Gastroesophageal sphincter (tissue), 3 donors: ENCODE results near the gene TCHHL1.

Experiments
- CTCF ChIP-seq, 4 experiments: fragments of 200-600 bp in 2 of 4; fragments of 450-650 bp in 2 of 4; sonication (generic) in 1 of 4; IDR thresholded peaks; one replicate each; pipeline ENCODE4 v1.5.1; 2017 to 2019; ENCODE audit warnings: antibody characterized with exemption in 4 of 4, mild to moderate bottlenecking in 2 of 4, moderate library complexity in 2 of 4
- POLR2AphosphoS5 ChIP-seq: sonication (generic); formaldehyde crosslinking; IDR thresholded peaks from one replicate; pipeline ENCODE4 v1.6.1; 2017; ENCODE audit warnings: antibody characterized with exemption

- TF ChIP-seq CTCF (IDR thresholded peaks at IDR 0.05) (no peak), POLR2AphosphoS5 (no peak)
These were observed 53.2 kb downstream of the TCHHL1 start for GRCh38 chr1:152035539-152036266.
